HK-2 (cell line): ENCODE measurements around the gene CEP128.
"Not testable (repeated sequence)": the region's sequence is repeated elsewhere in the genome, so short reads cannot be mapped to it uniquely, and the experiment has no call there.

Experiments used
- DNase-seq: peaks from one replicate; pipeline ENCODE4 v3.0.0-alpha.2; 2018; ENCODE audit not compliant: unreplicated experiment

The CEP128 gene

GRCh38 chr14:80953211-80953610, 11.7 kb upstream of the CEP128 start:
- not testable (repeated sequence) for DNase-seq

GRCh38 chr14:80951491-80951890, 10.0 kb upstream of the CEP128 start:
- no peak for DNase-seq

- DNase-seq, result no peak
These were observed 6.8 kb upstream of the CEP128 start for GRCh38 chr14:80948291-80948690.

- no peak for DNase-seq
These were observed 5.3 kb upstream of the CEP128 start for GRCh38 chr14:80946797-80947196.

GRCh38 chr14:80946187-80946586, 4.6 kb upstream of the CEP128 start:
- DNase-seq, result no peak

- DNase-seq, result no peak
These were observed 3.5 kb upstream of the CEP128 start for GRCh38 chr14:80944861-80945617.

- no peak for DNase-seq
These were observed 658 bp upstream of the CEP128 start for GRCh38 chr14:80942191-80942600.

GRCh38 chr14:80940146-80940545, 1.4 kb downstream of the CEP128 start:
- DNase-seq, result no peak

GRCh38 chr14:80933686-80934085, 7.9 kb downstream of the CEP128 start:
- DNase-seq, result no peak

- no peak for DNase-seq
These were observed 8.3 kb downstream of the CEP128 start for GRCh38 chr14:80933282-80933681.

GRCh38 chr14:80930836-80931389, 10.6 kb downstream of the CEP128 start:
- DNase-seq, result peak; percentile 38

- DNase-seq, result no peak
These were observed 11.4 kb downstream of the CEP128 start for GRCh38 chr14:80930095-80930494.

- no peak for DNase-seq
These were observed 14.2 kb downstream of the CEP128 start for GRCh38 chr14:80927083-80927989.

- DNase-seq, result no peak
These were observed 15.0 kb downstream of the CEP128 start for GRCh38 chr14:80926397-80927082.

- DNase-seq, result no peak
These were observed 17.0 kb downstream of the CEP128 start for GRCh38 chr14:80924365-80925103.

- DNase-seq, result no peak
These were observed 18.2 kb downstream of the CEP128 start for GRCh38 chr14:80923368-80923767.

- no peak for DNase-seq
These were observed 21.9 kb downstream of the CEP128 start for GRCh38 chr14:80919622-80920021.

GRCh38 chr14:80912013-80912412, 29.5 kb downstream of the CEP128 start:
- DNase-seq, result not testable (repeated sequence)

GRCh38 chr14:80906946-80907345, 34.6 kb downstream of the CEP128 start:
- DNase-seq, result no peak

GRCh38 chr14:80906336-80906735, 35.2 kb downstream of the CEP128 start:
- no peak for DNase-seq

- DNase-seq, result no peak
These were observed 38.9 kb downstream of the CEP128 start for GRCh38 chr14:80902608-80903007.
